ENCODE measurements around the gene TXNL4A. TPM values are rescaled to one million over a fixed set of nuclear protein-coding genes. Genes with fewer than 3 reads are reported as not detected.

TXNL4A gene
- total RNA-seq, 1 donor from 2014 or later: 130 TPM

DNA sequence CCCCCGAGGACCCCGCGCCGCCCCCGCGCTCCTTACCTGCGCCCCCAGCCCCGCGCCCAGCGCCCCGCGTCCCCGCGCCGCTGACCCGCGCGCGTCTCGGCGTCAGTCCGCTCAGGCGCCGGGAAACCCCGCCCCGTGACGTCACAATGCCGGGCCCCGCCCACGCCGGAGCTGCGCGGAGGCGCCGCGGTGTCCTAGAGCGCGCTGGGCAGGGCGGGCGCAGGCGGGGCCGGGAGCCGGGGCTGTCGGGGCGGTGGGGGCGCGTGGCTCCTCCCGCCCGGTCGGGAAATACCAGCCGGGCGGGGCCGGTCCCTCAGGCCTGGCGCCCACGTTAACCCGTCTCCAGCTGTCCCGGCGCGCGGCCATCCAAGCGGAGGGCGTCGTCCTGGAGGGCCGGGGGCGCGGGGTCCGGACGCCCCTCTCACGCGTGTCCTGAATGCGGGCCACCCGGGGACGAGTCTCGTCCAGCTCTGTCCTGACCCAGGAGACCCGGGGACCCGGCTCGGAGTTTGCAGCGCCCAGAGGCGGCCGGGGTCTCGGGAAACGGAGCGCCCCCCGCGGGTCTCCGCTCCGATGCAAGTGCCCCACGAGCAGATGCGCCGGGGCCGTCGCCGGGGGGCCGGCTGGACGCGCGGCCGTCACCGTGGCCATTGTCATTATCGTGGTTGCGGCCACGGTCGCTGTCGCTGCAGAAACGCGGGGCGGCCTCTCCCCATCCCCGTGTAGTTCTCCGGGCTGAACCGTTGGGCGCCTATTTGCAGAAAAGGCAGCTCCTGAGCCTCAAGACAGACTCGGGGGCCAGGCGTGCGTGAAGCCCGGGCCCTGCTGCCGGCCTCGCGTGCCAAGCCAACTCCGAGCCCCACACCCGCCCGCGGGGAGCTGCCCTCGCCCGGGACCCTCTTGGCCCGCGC, 36.6 kb downstream of the TXNL4A start, which contains the start of gene SLC66A2:
TSS of gene SLC66A2 (minus strand) at position 109 of the 911 bp plus-strand sequence. CDS start 727 bp downstream, outside the sequence.
- intact Hi-C loops (cut with micrococcal nuclease): loop anchor here (1.0 to 10.0 kb wide), 8 partner anchors 9 to 884 kb away; partner anchors contain the start of genes ATP9B, CTDP1, HSBP1L1 and KCNG2

DNA sequence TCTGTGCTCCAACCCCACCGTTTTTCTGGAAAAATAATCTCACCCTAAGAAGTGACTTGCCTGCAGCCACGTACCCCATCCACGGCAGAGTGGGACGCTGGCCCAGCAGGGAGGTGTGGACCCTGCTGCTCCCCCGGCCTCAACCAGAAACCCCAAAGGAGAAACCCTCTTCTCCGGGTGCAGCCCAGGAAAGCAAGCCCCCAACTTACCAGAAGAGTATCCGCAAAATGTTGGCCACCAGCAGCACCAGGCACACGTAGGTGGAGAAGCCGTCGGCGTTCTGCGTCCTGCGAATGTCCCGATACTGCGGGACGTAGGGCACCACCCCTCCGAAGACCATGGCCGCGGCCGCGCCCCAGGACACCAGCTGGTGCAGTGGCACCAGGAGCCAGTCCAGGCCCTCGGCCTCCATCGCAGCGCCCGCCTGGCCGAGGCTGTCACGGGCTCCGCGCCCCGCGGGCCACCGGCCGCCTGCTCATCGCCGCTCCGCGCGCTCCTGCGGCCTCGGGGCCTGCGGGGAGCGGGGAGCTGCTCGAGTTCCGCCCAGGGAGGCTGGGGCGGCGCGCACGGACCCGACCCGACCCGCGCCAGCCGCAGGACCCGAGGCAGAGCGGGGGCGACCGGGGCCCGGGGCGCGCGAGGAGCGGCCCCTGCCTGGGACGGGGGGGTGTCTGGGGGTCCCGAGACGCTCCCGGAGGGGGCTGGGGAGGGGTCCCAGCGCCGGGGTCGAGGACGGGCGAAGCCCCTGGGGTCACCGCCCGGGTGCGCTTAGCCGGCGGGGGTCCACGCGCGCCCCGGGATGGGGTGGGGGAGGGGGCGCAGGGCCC, 37.6 kb downstream of the TXNL4A start:
- intact Hi-C loops (cut with micrococcal nuclease): loop anchor here (1.0 to 10.0 kb wide), 7 partner anchors 14 to 883 kb away; partner anchors contain the start of genes ATP9B, CTDP1, HSBP1L1 and KCNG2

DNA sequence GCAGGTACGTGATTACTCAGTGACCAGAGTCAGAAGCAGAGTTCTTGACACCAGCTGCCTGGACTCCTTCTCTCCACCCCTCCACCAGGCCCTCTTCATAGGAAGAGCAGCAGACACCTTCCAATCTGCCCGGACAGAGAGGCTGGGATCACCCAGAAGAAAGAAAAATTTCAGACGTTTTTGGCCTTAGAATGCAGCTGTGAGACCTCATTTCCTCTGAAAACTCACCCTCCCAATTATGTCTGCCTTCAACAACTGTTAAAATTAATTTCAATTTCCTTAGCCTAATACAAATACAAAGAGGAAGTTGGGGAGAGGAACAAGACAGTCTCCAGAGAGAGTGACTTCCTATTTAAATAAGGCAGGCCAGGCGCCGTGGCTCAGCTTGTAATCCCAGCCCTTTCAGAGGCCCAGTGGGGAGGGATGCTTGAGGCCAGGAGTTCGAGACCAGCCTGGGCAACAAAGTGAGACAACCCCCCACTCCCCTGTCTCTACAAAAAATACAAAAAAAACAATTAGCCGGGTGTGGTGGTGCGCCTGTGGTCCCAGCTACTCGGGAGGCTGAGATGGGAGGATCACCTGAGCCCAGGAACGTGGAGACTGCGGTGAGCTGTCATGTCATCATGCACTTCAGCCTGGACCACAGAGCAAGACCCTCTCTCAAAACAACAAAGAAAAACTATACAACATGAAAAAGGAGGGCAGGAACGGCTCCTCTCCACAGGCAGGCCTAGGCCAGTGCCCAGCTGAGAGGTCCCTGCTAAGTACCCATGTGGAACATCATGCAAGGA, 38.5 kb downstream of the TXNL4A start:
- intact Hi-C loops (cut with micrococcal nuclease): loop anchor here (5.0 to 10.0 kb wide), 4 partner anchors 152 to 883 kb away; partner anchors contain the start of genes ATP9B, KCNG2 and NFATC1

DNA sequence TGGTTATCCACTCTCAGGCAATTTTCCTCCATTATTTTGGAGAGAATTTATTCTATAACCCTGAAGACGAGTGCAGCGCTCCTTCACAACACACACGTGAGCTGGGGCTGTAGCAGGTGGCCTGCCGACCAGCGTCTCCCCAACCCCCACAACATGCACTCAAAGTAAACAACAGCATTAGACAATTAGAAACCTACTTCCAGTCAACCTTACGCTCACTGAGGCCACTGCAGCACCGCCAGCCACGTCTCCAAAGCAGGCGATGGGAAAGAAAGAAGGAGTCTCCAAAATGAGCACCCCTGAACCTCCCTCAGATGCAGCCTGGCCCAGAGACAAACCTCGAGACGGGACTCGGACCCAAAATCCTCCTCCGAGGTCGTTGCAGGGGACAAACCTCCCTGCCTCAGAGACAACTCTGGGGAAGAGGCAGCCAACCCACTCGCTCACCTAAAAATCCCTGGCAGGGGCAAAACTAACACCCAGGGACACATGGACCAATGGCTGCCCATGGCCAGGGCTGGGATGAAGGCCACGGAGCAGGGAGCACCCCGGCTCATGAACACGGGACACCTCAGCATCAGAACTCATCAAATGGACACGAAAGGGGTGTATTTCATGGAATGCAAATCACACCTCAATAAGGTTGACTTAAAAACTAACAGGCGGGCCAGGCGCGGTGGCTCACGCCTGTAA, 39.5 kb downstream of the TXNL4A start:
- intact Hi-C loops (cut with micrococcal nuclease): loop anchor here (5.0 kb wide), 1 partner anchor 153 kb away; no protein-coding TSS in a partner anchor

DNA sequence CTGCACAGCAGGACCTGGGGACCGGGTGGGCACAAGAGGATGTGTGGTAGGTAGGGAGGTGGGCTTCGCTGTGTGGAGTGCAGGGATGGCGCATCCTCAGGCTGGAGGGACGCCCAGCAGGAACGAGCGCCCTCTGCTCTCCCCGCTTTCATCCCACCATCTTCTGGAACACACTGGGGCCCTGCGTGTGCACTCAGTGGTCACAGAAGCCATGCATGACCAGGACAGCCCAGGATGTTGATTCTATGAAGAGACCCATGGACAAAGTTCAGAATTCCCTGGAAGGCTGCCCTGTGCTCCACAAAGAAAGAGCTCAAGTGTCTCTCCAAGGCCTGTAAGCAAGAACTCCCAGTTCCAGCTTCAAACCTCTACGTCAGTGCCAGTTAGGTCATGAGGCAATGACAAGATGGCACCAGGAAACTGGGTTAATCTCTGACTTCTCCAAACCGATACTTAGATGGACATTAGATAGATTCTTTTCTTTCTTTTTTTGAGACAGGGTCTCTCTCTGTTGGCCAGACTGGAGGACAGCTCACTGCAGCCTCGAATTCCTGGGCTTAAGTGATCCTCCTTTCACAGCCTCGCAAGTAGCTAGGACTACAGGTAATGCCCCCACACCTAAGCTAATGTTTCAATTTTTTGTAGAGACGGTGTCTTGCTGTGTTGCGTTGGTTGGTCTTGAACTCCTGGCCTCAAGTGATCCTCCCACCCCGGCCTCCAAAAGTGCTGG, 40.3 kb downstream of the TXNL4A start:
- intact Hi-C loops (cut with micrococcal nuclease): loop anchor here (5.0 kb wide), 1 partner anchor 154 kb away; no protein-coding TSS in a partner anchor

DNA sequence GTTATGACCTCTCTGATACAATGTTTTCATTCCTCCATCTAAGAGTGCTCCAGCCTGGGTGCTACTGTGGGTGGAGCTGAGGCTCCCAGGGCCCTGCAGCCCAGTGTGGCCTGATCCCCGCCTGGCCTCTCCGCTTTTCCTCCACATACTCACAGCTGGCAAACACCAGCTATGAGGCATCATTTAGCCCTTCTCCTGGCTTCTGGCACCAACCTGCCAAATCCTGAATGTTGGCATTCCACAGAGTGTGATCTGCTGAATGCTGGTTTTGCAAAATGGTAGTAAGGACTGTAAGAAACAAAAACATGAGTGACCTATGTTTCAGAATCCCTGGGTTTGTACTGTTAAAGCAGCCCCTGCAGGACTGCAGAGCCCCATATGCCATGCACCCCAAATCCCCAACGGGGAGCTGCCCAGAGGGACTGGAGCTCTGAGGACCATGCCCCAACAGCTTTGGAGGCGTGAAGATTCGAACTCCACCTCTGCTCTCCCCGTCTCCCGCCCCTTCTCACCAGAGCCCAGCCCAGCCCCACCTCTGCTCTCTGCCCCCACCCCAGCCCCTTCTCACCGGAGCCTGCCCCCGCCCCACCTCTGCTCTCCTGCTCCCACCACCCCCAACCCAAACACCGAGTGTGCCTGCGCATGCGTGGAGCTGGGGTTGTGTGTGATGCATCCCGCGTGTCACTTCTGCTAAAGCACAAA, 41.2 kb downstream of the TXNL4A start:
- intact Hi-C loops (cut with micrococcal nuclease): loop anchor here (5.0 kb wide), 1 partner anchor 155 kb away; no protein-coding TSS in a partner anchor

GRCh38 chr18:79945118-79946042, 43.0 kb downstream of the TXNL4A start:
- intact Hi-C loops (cut with micrococcal nuclease): loop anchor here (5.0 kb wide), 1 partner anchor 157 kb away; no protein-coding TSS in a partner anchor

- intact Hi-C loops (cut with micrococcal nuclease): loop anchor here (5.0 kb wide), 1 partner anchor 158 kb away; no protein-coding TSS in a partner anchor
Measured at GRCh38 chr18:79944746-79945117, 43.6 kb downstream of the TXNL4A start.

GRCh38 chr18:79944126-79944731, 44.1 kb downstream of the TXNL4A start:
- intact Hi-C loops (cut with micrococcal nuclease): no loop called here

- intact Hi-C loops (cut with micrococcal nuclease): no loop called here
Measured at GRCh38 chr18:79943608-79944125, 44.7 kb downstream of the TXNL4A start.

- intact Hi-C loops (cut with micrococcal nuclease): no loop called here
Measured at GRCh38 chr18:79942786-79943607, 45.4 kb downstream of the TXNL4A start.

- intact Hi-C loops (cut with micrococcal nuclease): no loop called here
Measured at GRCh38 chr18:79942211-79942610, 46.2 kb downstream of the TXNL4A start.

DNA sequence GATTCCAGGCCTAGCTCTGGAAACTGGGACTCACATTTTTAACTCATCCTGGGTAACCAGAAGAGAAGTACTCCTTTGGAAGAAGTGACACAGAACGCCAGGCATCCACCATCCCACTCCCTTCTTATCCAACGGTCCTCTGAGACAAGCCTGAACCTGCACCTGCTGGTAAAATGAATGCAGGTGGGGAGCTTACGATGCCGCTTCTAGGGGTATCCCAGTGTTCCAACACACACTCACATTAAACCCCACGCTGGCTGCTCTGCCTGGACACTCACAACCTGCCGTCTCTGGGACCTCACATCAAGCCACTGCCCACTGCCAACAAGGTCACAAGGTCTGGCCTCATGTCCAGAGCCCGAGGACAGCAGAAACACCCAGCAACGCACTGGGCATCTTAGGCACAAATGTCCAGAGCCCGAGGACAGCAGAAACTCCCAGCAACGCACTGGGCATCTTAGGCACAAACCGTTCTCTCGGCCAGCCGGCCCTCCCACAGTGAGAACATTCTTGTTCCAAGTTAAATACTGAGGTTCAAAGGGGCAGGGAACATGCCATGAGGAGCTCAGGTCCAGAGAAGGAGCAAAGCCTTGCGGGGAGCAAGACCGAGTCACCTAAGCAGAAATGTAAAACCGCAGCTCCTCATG, 46.8 kb downstream of the TXNL4A start:
- intact Hi-C loops (cut with micrococcal nuclease): no loop called here

DNA sequence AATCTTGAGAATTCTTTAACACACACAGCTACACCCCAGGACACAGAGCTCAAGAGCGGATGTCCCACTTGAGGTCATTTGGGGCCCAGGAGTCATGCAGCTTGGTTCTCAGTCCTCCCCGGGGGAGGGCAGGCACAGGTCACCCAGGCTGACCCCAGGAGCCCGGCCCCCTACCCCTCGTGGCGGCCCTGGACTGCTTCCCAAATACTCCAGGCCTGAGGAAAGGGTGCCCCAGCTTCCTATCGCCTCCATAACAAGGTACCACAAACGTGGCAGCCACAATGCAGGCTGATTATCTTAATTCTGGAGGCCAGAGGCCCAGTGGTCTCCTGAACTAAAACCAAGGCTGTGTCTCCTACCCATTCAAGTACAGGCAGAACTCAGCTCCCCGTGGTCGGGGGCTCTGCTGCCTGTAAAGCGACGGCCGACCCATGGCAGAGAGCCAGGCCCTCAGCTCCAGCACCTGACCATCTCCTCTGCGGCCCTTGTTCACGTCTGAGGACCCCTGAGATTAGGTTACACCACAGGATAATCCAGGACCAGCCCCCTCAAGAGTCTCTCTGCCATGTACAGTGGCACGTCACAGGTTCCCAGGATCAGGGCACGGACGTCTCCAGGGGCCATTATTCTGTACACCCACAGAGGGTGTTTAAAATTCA, 47.4 kb downstream of the TXNL4A start:
- intact Hi-C loops (cut with micrococcal nuclease): no loop called here

All from T-helper 2 cell treated with Interferon-gamma antibody and Interleukin-4, amounts not matched to agents 100 ng/mL and 5 ng/mL, for 36 hours (primary cell).